ENCODE measurements around the gene SLC8A2.

SLC8A2 gene

DNA sequence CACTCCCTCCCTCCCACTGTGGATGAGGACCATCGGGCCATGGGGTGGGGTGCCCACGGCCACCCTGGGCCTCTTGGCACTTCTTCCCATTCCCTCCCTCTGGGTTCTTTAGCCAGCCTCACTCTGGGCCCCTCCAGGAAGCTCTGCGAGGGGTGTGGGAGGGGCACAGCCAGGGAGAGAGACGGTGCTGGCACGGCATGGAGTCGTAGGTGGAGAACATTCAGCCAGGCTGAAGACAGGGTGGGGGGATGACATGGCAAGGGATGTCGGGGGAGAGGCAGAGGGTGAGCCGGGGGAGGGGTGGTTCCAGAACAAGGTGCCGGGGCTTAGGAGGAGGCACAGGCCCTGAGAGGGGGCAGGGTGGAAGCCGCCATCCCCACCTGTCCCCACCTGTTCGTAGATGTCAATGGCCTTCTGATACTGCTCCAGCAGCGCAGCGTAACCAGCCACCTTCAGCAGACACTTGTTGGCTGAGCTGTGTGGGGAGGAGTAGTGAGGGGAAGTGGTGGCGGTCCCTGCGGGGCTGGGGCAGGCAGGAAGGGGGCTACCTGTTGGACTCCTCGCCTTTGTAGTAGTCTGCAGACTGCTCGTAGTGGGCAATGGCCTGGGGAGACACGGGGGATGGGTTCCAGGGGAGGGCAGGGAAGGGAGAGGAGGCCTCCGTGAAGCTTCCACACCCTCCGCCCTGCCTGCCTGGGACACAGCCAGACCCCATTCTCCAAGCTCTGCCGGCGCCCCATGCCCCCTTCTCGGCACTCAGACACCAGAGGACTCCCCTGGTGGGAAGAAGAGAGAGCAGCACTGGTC, 21.1 kb upstream of the SLC8A2 start:
- H3K27ac ChIP-seq: no peak overlapping the region
- DNase-seq: no peak
- peaks cover 27 to 95% (median 76%) of the 10 kb centered on the region in 3 donors for H3K36me3 ChIP-seq
- no peaks in the 10 kb centered on the region for H3K27me3 ChIP-seq
- intact Hi-C loops (cut with DNase I; ENCODE audit: low total_unique reads): no loop called here
- no peak for TF ChIP-seq CTCF (IDR thresholded peaks at IDR 0.05)
- peaks cover 0 to 4% (median 0%) of the 10 kb centered on the region in 4 donors for H3K4me1 ChIP-seq
- H3K9me3 ChIP-seq: no peaks in the 10 kb centered on the region
- no peak overlapping the region for H3K4me3 ChIP-seq

GRCh38 chr19:47492137-47492533, 20.4 kb upstream of the SLC8A2 start:
- no peaks in the 10 kb centered on the region for H3K4me1 ChIP-seq

GRCh38 chr19:47491358-47492136, 19.9 kb upstream of the SLC8A2 start:
- Histone ChIP-seq H3K27me3 (no peaks in the 10 kb centered on the region), H3K9me3 (no peaks in the 10 kb centered on the region), H3K36me3 (peaks cover 33 to 95% (median 73%) of the 10 kb centered on the region in 3 donors), H3K4me1 (no peaks in the 10 kb centered on the region), H3K4me3 (no peak overlapping the region), H3K27ac (no peak overlapping the region)
- TF ChIP-seq CTCF (IDR thresholded peaks at IDR 0.05): no peak
- intact Hi-C loops (cut with DNase I; ENCODE audit: low total_unique reads): no loop called here
- no peak for DNase-seq

More at GRCh38 chr19:47492137-47492533, 20.4 kb upstream of the SLC8A2 start:
- intact Hi-C loops (cut with DNase I; ENCODE audit: low total_unique reads): no loop called here
- peaks cover 33 to 95% (median 76%) of the 10 kb centered on the region in 3 donors for H3K36me3 ChIP-seq
- no peak overlapping the region for H3K4me3 ChIP-seq
- no peaks in the 10 kb centered on the region for H3K27me3 ChIP-seq
- no peak for DNase-seq
- H3K27ac ChIP-seq: no peak overlapping the region
- no peaks in the 10 kb centered on the region for H3K9me3 ChIP-seq
- no peak for TF ChIP-seq CTCF (IDR thresholded peaks at IDR 0.05)

- Histone ChIP-seq H3K36me3 (peaks cover 33 to 89% (median 67%) of the 10 kb centered on the region in 3 donors), H3K4me1 (no peaks in the 10 kb centered on the region), H3K27me3 (no peaks in the 10 kb centered on the region), H3K27ac (no peak overlapping the region), H3K4me3 (no peak overlapping the region), H3K9me3 (no peaks in the 10 kb centered on the region)
- no peak for DNase-seq
- no peak for TF ChIP-seq CTCF (IDR thresholded peaks at IDR 0.05)
- intact Hi-C loops (cut with DNase I; ENCODE audit: low total_unique reads): no loop called here
Measured at GRCh38 chr19:47490847-47491246, 19.2 kb upstream of the SLC8A2 start.

- Histone ChIP-seq H3K27ac (no peak overlapping the region), H3K4me1 (peaks cover 0 to 3% (median 0%) of the 10 kb centered on the region in 4 donors), H3K36me3 (peaks cover 33 to 81% (median 67%) of the 10 kb centered on the region in 3 donors), H3K9me3 (no peaks in the 10 kb centered on the region), H3K27me3 (no peaks in the 10 kb centered on the region), H3K4me3 (no peak overlapping the region)
- intact Hi-C loops (cut with DNase I; ENCODE audit: low total_unique reads): no loop called here
- TF ChIP-seq CTCF (IDR thresholded peaks at IDR 0.05): no peak
- DNase-seq: no peak
Measured at GRCh38 chr19:47490031-47490430, 18.3 kb upstream of the SLC8A2 start.
